GM18909 (cell line): Measurements from ENCODE around the gene OPA3.
"Not testable (repeated sequence)": the region's sequence is repeated elsewhere in the genome, so short reads cannot be mapped to it uniquely, and the experiment has no call there.

ENCODE experiments used
- ATAC-seq: cut with Tn5 transposase; IDR thresholded peaks from one replicate; pipeline ENCODE4 v1.9.1; 2021; ENCODE audit warnings: mild to moderate bottlenecking; ENCODE audit not compliant: unreplicated experiment, poor library complexity

The OPA3 gene

DNA sequence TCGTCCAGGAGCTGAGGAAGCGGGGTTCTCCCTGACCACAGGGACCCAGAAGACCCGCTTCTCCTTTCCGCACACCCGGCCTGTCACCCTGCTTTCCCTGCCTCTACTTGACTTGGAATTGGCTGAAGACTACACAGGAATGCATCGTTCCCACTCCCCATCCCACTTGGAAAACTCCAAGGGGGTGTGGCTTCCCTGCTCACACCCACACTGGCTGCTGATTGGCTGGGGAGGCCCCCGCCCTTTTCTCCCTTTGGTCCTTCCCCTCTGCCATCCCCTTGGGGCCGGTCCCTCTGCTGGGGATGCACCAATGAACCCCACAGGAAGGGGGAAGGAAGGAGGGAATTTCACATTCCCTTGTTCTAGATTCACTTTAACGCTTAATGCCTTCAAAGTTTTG, 58.5 kb downstream of the OPA3 start:
- ATAC-seq, result no peak

DNA sequence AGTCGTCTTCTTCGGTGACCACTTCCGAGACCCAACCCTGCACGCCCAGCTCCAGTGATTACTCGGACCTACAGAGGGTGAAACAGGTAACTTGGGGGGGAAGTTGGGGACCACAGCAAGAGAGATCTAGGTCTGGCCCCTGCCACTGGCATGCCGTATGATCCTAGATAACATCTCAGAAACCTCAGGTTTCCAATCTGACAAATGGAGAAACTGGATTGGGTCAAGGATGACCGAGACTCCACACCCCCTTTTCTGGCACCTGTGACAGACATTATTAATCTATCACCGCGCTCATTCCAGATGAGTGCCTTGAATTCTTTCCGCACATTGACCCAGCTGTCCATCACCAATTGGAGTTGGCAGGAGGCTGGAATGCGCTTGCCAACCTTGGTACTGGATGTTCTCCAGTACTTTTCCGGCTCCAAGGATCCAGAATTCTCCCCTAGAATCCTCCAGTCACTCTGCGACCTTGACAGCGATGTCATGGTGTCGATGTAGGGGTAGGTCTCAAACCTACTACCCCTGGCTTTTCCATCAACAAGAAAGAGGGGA, 60.0 kb downstream of the OPA3 start:
- ATAC-seq, result no peak

DNA sequence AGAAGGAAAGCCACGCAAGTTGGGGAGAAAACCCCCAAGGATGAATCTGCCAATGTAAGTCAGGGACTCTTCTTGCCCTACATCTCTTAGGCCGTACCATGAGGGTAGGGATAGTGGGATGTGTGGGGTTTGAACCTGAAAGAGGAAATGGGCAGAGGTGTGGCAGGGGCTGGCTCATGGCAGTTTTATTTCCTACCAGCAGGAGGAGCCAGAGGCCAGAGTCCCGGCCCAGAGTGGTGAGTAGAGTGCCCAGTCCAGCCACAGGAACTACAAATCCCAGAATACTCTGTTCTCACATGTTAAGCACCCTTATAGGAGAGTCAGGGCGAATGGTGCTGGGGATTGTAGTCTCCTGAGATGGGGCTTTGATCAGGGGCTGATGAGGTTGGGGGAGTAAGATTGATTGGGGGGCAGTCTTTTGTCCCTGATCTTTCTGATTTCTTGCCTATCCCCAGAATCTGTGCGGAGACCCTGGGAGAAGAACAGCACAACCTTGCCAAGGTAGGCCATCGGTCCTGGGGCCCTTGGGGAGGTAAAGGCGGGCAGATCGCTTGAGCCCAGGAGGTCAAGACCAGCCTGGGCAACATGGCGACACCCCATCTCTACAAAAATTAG, 60.9 kb downstream of the OPA3 start:
- ATAC-seq, result peak; percentile 70

DNA sequence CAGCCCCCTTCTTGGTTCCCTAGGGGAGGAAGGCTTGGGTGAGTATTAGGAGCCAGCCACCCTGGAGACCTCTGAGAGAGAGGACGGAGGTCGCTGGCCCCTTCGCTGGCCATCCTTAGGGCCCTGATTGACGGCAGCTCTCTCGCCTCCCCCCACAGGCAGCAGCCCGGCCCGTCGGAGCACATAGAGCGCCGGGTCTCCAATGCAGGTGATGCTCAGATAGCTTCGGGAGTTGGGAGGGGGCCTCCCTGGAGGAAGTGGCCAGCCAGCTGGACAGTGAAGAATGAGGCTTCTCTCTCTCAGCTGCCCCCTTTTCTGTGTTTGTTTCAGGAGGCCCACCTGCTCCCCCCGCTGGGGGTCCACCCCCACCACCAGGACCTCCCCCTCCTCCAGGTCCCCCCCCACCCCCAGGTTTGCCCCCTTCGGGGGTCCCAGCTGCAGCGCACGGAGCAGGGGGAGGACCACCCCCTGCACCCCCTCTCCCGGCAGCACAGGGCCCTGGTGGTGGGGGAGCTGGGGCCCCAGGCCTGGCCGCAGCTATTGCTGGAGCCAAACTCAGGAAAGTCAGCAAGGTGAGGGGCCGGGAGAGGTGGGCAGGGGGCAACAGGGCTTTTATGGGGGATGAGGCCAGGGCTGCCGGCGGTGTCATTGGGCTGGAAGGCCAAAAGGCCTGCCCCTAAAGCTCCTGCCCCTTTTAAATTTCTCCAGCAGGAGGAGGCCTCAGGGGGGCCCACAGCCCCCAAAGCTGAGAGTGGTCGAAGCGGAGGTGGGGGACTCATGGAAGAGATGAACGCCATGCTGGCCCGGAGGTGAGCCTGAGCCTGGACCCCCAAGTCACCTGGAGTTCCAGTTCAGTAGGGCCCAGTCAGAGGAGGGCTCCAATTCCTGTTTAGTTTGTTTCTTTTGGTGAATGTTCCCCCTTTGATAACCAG, 62.3 kb downstream of the OPA3 start:
- ATAC-seq, result no peak

DNA sequence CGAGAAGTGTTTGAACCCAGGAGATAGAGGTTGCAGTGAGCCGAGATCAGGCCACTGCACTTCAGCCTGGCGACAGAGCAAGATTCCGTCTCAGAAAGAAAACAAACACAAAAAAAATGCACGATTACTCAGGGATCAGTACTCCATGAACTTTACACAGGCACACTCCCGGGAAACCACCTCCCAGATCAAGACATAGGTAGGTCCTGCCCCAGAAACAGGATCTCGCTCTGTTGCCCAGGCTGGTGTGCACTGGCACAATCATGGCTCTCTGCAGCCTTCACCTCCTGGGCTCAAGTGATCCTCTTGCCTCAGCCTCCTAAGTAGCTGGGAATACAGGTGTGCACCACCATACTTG, 66.2 kb downstream of the OPA3 start:
- no peak for ATAC-seq

DNA sequence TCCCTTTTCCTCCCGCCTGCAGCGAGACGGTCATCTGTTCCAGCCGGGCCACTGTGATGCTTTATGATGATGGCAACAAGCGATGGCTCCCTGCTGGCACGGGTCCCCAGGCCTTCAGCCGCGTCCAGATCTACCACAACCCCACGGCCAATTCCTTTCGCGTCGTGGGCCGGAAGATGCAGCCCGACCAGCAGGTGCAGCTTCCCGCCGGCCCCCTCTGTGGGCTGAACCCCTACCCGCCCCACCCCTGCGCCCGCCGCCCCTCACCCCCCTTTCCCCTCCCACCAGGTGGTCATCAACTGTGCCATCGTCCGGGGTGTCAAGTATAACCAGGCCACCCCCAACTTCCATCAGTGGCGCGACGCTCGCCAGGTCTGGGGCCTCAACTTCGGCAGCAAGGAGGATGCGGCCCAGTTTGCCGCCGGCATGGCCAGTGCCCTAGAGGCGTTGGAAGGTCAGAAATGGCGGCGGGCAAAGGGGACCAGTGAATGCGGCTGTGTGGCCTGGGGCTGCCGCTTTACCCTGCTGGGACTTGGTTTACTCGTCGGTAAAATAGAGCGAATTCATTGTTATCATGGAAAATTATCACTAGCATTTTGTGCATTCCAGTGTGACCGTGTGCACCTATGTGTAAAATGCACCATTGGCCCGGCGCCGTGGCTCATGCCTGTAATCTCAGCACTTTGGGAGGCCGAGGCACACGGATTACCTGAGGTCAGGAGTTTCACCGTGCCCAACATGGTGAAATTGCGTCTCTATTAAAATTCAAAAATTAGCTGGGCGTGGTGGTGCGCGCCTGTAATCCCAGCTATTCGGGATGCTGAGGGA, 66.7 kb downstream of the OPA3 start:
- no peak for ATAC-seq

DNA sequence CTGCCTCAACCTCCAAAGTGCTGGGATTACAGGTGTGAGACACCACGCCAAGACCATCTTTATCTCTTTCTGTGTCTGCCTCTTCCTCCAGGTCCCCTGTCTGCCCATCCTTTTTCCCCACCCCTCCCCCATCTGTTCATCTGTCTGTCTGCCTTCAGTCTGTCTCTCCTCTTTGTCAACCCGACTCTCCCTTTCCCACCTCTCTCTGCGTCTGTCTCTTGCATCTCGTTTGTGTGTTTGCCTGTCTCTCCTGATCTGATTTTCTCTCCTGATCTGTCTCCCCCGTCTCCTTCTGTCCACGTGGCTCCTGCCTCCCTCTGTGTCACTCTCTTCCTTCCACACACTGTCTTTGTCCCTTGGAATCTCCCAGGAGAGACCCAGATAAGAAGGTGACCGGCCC, 67.4 kb downstream of the OPA3 start:
- ATAC-seq, result no peak

DNA sequence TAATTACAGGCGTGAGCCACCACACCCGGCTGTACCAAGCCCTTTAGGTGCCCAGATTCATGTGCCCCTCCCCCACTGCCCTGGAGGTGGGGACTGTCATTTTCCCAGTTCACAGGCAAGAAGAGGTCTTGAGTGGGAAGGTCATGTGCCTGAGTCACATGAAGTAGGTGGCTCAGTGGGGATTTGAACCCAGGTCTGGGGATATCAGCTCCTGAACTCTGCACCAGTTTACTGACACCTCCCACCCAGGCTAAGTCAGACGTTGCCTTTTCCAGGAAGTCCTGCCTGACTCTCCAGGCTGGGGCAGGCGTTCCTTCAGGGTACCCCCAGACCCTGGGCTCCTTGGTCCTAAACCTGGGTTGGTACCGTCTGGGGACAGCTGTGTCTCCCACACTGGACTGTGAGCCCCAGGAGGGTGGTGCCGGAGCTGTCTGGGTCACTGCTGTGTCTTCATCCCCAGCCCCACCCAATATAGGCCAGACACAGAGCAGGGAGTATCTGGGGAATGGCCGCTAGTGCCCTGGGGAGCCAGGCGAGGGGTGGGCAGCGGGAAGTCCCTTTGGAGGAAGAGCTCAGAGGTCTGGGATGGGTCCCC, 68.7 kb downstream of the OPA3 start:
- ATAC-seq, result no peak

DNA sequence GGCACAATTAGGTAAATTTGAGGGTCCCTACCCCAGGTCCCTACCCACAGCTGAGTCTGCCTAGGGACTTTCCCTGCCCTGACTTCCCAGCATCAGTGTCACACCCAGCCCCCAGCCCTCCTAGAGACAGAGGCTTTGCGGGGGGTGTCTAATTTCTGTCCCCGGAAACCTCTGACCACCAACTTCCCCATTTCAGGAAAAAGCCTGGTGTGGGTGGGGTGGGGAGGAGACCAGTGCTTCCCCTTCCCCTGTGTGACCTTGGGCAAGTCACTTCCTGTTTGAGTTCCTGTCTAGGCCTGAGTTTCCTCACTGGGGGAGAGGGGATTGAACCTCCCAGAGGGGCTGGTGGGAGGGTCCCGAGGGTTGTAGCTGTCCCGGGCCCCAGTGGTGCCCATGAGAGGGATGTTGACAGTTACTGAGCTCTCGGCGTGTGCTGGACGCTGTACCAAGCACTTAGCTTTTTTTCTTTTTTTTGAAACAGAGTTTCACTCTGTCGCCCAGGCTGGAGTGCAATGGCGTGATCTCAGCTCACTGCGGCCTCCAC, 69.4 kb downstream of the OPA3 start:
- ATAC-seq, result no peak

DNA sequence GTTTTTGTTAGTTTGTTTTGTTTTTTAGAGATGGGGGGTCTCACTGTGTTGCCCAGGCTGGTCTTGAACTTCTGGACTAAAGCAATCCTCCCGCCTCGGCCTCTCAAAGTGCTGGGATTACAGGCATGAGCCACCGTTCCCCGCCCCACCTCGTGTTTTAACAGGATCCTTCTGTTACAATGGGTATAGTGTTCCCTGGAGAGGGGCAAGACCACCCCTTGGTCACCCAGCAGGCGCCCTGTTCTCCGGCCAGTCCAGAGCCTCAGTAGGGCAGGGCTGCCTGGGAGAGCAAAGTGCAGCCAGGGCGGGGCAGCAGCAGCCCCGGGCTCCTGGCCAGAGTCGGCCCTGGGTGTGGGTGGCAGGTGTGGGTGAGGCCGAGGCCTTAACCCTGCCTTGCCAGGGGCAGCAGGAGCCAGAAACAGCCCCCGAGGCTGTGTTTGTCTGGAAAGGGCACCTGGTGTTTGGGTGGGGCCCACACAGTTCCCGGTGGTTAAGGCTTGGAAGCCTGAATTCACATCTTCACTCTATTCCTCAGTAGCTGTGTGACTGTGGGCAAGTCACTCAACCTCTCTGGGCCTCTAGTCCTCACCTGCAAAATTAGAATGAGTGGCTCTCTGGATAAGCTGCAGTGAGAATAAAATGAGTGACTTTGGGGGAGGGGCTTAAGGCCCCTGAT, 70.1 kb downstream of the OPA3 start:
- ATAC-seq, result no peak

DNA sequence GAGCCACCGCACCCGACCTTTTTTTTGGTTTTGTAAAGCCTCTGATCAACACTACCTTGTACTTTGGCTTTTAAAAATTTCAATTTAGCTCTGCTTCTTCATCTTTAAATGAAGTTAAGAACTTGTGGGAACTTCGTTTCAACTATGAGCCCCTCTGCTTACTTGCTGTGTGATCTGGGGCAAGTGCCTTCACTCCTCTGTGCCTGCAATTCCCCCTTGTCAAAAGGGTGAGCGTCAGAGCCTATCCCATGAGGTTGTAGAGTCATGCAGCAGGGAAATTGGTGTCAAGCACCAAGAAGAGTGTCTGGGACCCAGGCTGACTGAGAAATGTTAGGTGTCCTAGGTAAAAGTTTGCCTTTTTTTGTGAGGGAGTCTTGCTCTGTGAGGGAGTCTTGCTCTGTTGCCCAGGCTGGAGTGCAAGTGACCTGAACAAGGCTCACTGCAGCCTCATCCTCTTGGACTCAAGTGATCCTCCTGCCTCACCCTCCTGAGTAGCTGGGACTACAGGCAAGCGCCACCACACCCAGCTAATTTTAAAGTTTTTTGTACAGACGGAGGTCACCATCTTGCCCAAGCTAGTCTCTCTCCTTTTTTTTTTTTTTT, 71.6 kb downstream of the OPA3 start:
- ATAC-seq, result no peak

DNA sequence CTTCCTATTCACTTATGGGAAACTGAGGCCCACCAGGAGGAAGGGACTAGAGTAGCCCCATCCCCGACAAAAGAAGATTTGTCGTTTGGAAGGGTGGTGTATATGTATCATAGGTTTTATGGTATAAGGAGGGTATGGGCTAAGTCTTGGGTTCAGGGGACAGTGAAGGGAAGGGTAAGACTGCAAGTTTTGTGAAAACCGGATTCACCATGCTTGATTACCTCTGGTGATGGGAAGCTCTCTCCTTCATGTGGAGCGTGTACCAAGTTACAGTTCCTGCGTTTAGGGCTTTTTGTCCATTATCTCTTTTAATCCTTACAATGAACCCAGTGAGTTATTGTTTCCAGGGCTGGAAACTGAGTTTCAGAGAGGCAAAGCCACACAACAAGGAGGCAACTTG, 73.5 kb downstream of the OPA3 start:
- no peak for ATAC-seq

DNA sequence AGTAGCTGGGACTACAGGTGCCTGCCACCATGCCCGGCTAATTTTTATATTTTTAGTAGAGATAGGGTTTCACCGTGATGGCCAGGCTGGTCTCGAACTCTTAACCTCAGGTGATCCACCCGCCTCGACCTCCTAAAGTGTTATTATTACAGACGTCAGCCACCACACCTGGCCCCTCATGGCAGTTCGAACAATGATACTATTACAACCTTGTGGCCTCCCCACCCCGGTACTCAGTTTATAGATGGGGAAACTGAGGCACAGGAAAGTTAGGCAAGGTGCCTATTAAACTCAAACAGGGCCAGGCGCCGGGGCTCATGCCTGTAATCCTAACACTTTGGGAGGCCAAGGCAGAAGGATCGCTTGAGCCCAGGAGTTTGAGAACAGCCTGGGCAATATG, 74.2 kb downstream of the OPA3 start:
- not testable (repeated sequence) for ATAC-seq

DNA sequence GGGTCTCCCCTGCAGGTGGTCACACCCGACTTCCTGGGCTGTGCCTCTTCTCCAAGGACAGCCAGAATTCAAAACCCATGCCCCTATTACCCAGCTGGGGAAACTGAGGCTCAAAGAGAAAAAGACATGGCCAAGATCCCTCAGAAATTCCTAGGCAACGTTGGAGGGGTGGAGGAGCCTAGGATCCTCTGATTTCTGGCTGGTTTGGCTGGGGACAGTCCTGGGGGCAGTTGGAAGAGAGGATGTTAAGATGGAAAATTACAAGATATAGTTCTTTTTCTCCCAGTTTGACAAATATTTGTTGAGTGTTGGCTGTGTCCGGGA, 74.9 kb downstream of the OPA3 start:
- no peak for ATAC-seq

DNA sequence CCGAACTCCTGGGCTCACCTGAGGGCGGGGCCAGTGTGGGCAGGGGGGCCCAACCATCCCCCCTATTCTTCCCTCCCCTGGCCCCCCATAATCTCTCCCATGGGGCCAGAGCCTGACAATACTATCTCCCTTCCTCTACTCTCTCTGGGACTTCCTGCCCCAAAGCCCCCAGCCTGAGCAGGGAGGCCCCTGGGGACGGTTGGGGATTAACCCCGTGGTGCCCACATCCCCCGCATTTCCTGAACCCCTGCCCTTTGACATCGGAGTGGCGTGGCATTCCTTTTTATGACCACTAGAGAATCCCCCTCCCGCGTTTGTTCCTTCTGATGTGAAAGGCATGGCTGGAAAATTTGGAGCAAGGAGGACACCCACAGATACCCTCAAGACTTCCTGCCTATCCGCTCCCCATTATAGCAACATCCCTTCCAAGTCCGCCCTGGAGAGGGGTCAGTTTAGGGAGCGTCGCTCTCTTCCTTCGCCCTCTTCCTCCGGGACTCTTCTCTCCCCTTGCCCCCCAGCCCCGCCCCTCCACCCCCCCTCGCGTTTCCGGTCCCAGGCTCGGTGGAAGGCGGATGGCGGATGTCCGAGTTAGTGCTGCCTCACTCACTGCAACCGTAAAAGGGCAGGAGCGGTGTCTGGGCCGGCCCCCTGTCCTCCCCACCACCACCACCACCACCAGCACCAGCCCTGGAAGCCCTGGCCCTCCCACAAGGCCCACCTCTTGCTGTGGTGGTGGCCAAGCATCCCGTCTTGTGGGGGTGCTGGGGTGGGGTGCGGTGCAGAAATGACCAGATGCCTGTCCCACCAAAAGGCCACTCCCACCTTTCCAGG, 75.5 kb downstream of the OPA3 start:
- ATAC-seq, result no peak

DNA sequence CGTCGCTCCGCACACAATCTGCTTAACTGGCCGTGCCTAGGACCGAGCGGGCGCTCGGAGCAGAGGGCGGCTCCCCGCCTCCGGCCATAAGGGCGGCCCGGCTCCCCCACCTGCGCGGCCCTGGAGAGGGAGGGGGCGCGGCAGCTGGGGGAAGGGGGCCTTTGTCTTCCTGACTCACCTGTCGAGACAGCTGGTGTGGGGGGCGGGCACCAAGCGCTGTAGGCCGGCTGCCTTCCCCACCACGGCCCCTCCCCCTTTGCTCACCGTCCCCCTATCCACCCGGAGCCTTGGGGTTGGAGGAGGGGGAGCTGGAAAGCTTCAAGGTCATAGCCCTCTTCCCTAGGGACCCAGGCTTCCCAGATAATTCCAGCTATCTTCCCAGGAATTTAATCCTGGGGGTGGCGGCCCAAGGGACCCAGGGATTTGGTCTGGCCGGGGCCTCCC, 76.2 kb downstream of the OPA3 start:
- ATAC-seq, result no peak

DNA sequence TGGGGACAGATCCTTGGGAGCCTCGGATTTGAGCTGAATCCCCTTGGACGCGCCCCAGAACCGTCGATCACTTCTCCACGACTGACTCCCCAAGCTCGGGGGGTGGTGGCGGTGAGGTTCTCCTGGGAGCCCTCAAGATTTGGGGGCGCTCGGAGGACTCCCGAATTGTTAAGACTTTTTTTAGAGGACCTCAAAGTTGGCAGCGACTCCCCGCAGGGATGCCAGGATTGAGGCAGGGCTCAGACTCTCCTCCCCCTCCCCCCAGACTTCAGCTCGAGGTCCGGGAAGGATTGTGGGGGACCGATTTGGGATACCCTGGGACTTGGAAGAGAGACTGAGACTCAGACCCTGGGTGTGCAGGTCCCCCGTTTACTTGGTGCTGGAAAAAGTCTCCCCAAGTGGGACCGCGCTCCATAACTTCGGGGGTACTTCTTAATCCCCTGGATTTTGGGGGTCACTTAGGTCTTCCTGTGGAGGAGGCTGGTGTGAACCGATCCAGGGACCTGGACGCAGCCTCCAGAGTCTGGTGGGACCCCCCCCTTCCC, 76.7 kb downstream of the OPA3 start:
- no peak for ATAC-seq
